ENCODE measurements around the gene PWWP2B. TPM values are rescaled to one million over a fixed set of nuclear protein-coding genes. Genes with fewer than 3 reads are reported as not detected.

The PWWP2B gene
- total and polyA plus RNA-seq, 9 of the 15 experiments (the other 6 are each of a cell fraction or from before 2014, with no cell fraction given), result 0.07 to 9.2 (median 1.6) TPM; not detected in 1

GRCh38 chr10:132446195-132446581 lies 49.2 kb downstream of the PWWP2B start (continued):
- no peak for TF ChIP-seq SLC30A9 (CRISPR knock-in tag; IDR thresholded peaks at IDR 0.05)
- TF ChIP-seq HLTF (IDR thresholded peaks at IDR 0.05), result no peak
- no peak for TF ChIP-seq HNRNPK (IDR thresholded peaks at IDR 0.05; ENCODE audit: low read depth, low read length, poor library complexity, severe bottlenecking)

GRCh38 chr10:132446661-132447445 lies 49.9 kb downstream of the PWWP2B start:
- CTCF ChIA-PET (ENCODE audit: low intra/inter-chr PET ratio), result no interaction called here
- no peaks in the 10 kb centered on the region for H3K27me3 ChIP-seq (ENCODE audit: control insufficient read depth in 2 of 2, insufficient read depth in 2 of 2, low read length in 2 of 2)
- in situ Hi-C loops (cut with MboI), result no loop called here
- H4K20me1 ChIP-seq (replicated peaks; ENCODE audit: control insufficient read depth, insufficient read depth, low read length), result no peaks in the 10 kb centered on the region
- H3K4me1 ChIP-seq (replicated peaks in 1 of 2; ENCODE audit: control insufficient read depth in 2 of 2, insufficient read depth in 2 of 2, low read length in 2 of 2), result peaks cover 16 to 75% of the 10 kb centered on the region in 2 experiments
- intact Hi-C loops (cut with micrococcal nuclease), result no loop called here
- no peaks in the 10 kb centered on the region for H3K9me3 ChIP-seq (replicated peaks; ENCODE audit: control insufficient read depth, insufficient read depth, low read depth, low read length)
- FAIRE-seq (peak; percentile 79), ATAC-seq (peak; percentile 91), DNase-seq (ENCODE audit: extremely low read depth in 1 of 4, low spot score in 3 of 4) (peak; percentile 43 to 85 (median 48))
- H2AFZ ChIP-seq (ENCODE audit: low read depth, low read length), result peak overlapping the region; percentile 74
- H3K4me2 ChIP-seq (ENCODE audit: insufficient read depth, low read length), result peak overlapping the region; percentile 49; the same call in 1 of the 2 replicates
- no peaks in the 10 kb centered on the region for H3K9me1 ChIP-seq (ENCODE audit: control insufficient read depth, insufficient read depth, low read length)
- TSS peak; percentile 86 for BruUV-seq (replicated peaks)
- H3K27ac ChIP-seq (ENCODE audit: extremely low read depth, low read depth, low read length), result peak overlapping the region; percentile 83
- POLR2A ChIA-PET, result interaction anchor here (0.7 kb wide), 1 partner anchor 25 kb away, joined by 3 read pairs; no protein-coding TSS in a partner anchor
- H3K36me3 ChIP-seq (ENCODE audit: control insufficient read depth, insufficient read depth, low read length), result no peaks in the 10 kb centered on the region
- no peaks in the 10 kb centered on the region for H3K79me2 ChIP-seq (ENCODE audit: control insufficient read depth, insufficient read depth, low read length)
- peak overlapping the region; percentile 21; the same call in 1 of the 2 replicates for H3K4me3 ChIP-seq
- peak overlapping the region; percentile 74 to 76 for H3K9ac ChIP-seq (ENCODE audit: insufficient read depth in 1 of 2, low read depth in 2 of 2, low read length in 2 of 2)
- no CpG with 5 or more reads among the region's 17 CpGs for WGBS (ENCODE audit: insufficient coverage, low coverage, missing lambda C conversion rate)
- TF ChIP-seq GABPB1 (CRISPR knock-in tag; IDR thresholded peaks at IDR 0.05) (peak; percentile 75), NRF1 (conservative IDR thresholded peaks at IDR 0.05 in 1 of 2, IDR thresholded peaks at IDR 0.05 in 1 of 2) (0 out of 4 replicates have a peak, but pooled peaks have one; percentile 20 to 39), SMARCE1 (IDR thresholded peaks at IDR 0.05) (no peak), REST (IDR thresholded peaks at IDR 0.05; ENCODE audit: borderline replicate concordance) (peak; percentile 50; the same call in 1 of the 2 replicates), REST (CRISPR knock-in tag; IDR thresholded peaks at IDR 0.05; ENCODE audit: low read depth) (no peak)

Data from K562 (cell line).